ENCODE results near the gene PLTP. TPM values are rescaled to one million over a fixed set of nuclear protein-coding genes. Genes with fewer than 3 reads are reported as not detected.

PLTP gene
- total RNA-seq, 5 donors from 2014 or later (not counting 1 experiment from before 2014, with no cell fraction given), result 0.35 to 1.7 (median 1.4) TPM; not detected in 1

DNA sequence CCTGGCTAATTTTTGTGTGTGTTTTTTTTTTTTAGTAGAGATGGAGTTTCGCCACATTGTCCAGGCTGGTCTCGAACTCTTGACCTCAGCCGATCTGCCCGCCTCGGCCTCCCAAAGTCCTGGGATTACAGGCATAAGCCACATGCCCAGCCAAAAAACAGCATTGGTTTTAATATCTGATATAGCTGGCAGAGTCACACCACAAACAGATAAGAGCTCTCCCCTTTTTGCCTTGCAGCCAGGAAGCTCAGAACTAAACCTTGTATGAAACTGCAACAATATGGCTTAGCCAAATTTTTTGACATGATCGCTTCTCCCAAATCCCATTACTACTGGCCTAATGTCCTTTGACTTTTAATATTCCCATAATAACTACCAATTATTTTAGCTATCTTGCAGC is 59.6 kb downstream of the PLTP start:
- Mint-ChIP-seq H3K27ac (no peak overlapping the region), H3K27me3 (no peaks in the 10 kb centered on the region), H3K9me3 (no peaks in the 10 kb centered on the region), H3K4me3 (no peak overlapping the region), H3K36me3 (peaks cover 24% of the 10 kb centered on the region), H3K4me1 (peaks cover 32 to 36% (median 34%) of the 10 kb centered on the region in 3 donors)
- Histone ChIP-seq H3K27ac (ENCODE audit: low read length) (no peak overlapping the region), H3K27me3 (replicated peaks in 1 of 2; ENCODE audit: control insufficient read depth in 2 of 2, extremely low read depth in 1 of 2, insufficient read depth in 2 of 2, low read length in 1 of 2) (no peaks in the 10 kb centered on the region), H3K4me3 (ENCODE audit: control insufficient read depth in 1 of 2, extremely low read depth in 1 of 2, low read length in 1 of 2) (no peak overlapping the region), H3K36me3 (ENCODE audit: control insufficient read depth in 2 of 2, extremely low read depth in 1 of 2, insufficient read depth in 1 of 2, low read length in 1 of 2) (peaks cover 6 to 38% of the 10 kb centered on the region in 2 donors), H3K9me3 (no peaks in the 10 kb centered on the region), H3K4me1 (ENCODE audit: control insufficient read depth in 1 of 2, extremely low read depth in 1 of 2, insufficient read depth in 2 of 2, low read length in 2 of 2) (peaks cover 6 to 25% of the 10 kb centered on the region in 2 experiments)
- ATAC-seq (replicated peaks in 1 of 4), result no peak
- ChIA-PET POLR2A (no interaction called here), CTCF (no interaction called here)
- DNase-seq, result no peak
- WGBS (ENCODE audit: insufficient coverage), result 100% methylated on average over 6 of the region's 6 CpGs

DNA sequence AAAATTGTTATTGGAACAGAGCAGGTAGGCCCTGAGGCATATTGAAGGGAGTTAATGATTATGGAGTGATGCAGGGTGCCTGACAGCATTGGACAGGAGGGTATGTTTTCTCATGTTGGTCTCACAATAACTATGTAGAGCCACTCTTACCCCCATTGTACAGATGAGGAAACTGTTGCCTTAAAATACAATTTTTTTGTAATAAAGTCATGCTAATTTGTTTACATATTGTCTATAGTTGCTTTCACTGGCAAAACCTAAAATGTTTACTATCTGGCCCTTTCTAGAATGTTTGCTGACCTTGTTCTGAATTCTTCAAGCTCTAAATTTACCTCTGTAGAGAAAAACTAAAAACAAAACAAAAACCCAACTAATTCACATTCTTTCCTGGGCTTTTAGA is 60.5 kb downstream of the PLTP start:
- Histone ChIP-seq H3K4me1 (ENCODE audit: control insufficient read depth in 1 of 2, extremely low read depth in 1 of 2, insufficient read depth in 2 of 2, low read length in 2 of 2) (peaks cover 4 to 21% of the 10 kb centered on the region in 2 experiments), H3K4me3 (ENCODE audit: control insufficient read depth in 1 of 2, extremely low read depth in 1 of 2, low read length in 1 of 2) (no peak overlapping the region), H3K9me3 (no peaks in the 10 kb centered on the region), H3K27me3 (replicated peaks in 1 of 2; ENCODE audit: control insufficient read depth in 2 of 2, extremely low read depth in 1 of 2, insufficient read depth in 2 of 2, low read length in 1 of 2) (no peaks in the 10 kb centered on the region), H3K36me3 (ENCODE audit: control insufficient read depth in 2 of 2, extremely low read depth in 1 of 2, insufficient read depth in 1 of 2, low read length in 1 of 2) (peaks cover 6 to 45% of the 10 kb centered on the region in 2 donors), H3K27ac (ENCODE audit: low read length) (no peak overlapping the region)
- H3K27me3 Mint-ChIP-seq, result no peaks in the 10 kb centered on the region
- no peak for DNase-seq
- ChIA-PET POLR2A (no interaction called here), CTCF (interaction anchor here in 1 of 2 donors (0.7 kb wide), 1 partner anchor 557 kb away, joined by 3 read pairs; no protein-coding TSS in a partner anchor)
- H3K9me3 Mint-ChIP-seq, result no peaks in the 10 kb centered on the region
- H3K27ac Mint-ChIP-seq, result no peak overlapping the region
- ATAC-seq (replicated peaks in 1 of 4), result no peak
- H3K36me3 Mint-ChIP-seq, result peaks cover 24% of the 10 kb centered on the region
- no peak overlapping the region for H3K4me3 Mint-ChIP-seq
- H3K4me1 Mint-ChIP-seq, result peaks cover 26 to 32% (median 30%) of the 10 kb centered on the region in 3 donors

DNA sequence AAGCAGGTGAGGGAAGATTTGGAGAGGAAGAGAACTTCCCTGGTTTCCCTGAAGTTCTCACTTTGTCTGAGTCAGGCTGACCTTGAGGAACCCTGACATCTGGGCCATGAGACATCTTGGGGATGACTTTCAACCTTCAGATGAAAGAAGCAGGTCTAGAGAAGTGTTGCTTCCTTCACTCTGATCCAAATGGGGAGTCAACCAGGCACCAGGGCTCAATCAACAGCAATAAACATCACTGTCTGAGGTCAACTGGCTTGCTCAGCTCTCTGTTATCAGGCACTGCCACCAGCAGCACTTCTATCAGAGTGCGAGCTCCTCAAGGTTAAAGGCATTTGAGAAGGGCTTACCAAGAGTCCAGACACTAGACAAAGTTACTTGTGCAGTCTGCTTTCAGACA is 61.0 kb downstream of the PLTP start:
- Mint-ChIP-seq H3K27me3 (no peaks in the 10 kb centered on the region), H3K9me3 (no peaks in the 10 kb centered on the region), H3K27ac (no peak overlapping the region), H3K4me3 (no peak overlapping the region), H3K36me3 (peaks cover 29% of the 10 kb centered on the region), H3K4me1 (peaks cover 20 to 27% (median 26%) of the 10 kb centered on the region in 3 donors)
- no CpG with 5 or more reads among the region's 1 CpG for WGBS (ENCODE audit: insufficient coverage)
- H3K4me3 ChIP-seq (ENCODE audit: control insufficient read depth in 1 of 2, extremely low read depth in 1 of 2, low read length in 1 of 2), result no peak overlapping the region
- no peaks in the 10 kb centered on the region for H3K9me3 ChIP-seq
- ChIA-PET POLR2A (no interaction called here), CTCF (no interaction called here)
- DNase-seq, result no peak
- no peak overlapping the region for H3K27ac ChIP-seq (ENCODE audit: low read length)
- peaks cover 6 to 51% of the 10 kb centered on the region in 2 donors for H3K36me3 ChIP-seq (ENCODE audit: control insufficient read depth in 2 of 2, extremely low read depth in 1 of 2, insufficient read depth in 1 of 2, low read length in 1 of 2)
- no peaks in the 10 kb centered on the region for H3K27me3 ChIP-seq (replicated peaks in 1 of 2; ENCODE audit: control insufficient read depth in 2 of 2, extremely low read depth in 1 of 2, insufficient read depth in 2 of 2, low read length in 1 of 2)
- H3K4me1 ChIP-seq (ENCODE audit: control insufficient read depth in 1 of 2, extremely low read depth in 1 of 2, insufficient read depth in 2 of 2, low read length in 2 of 2), result peaks cover 0 to 15% of the 10 kb centered on the region in 2 experiments
- no peak for ATAC-seq (replicated peaks in 1 of 4)

DNA sequence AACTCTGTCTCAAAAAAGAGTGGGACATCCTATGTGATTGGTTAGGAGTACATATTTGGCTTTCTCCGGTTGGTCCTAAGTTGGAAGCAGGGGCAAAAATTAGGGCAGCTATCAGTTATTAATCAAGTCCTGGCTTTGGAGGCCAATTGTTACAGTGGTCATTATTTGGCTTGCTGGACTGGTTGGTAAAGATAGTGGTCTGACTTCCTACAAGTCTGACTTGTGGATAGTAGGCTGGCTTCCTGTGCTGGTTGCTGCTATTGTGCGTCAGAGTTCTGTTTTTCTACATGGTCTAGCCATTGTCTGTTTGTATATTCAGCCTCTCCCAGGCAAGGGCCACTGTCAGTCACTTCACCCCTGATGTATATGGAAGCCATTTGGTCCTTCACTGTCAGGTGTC is 61.7 kb downstream of the PLTP start:
- Mint-ChIP-seq H3K4me3 (no peak overlapping the region), H3K27me3 (no peaks in the 10 kb centered on the region), H3K36me3 (peaks cover 33% of the 10 kb centered on the region), H3K27ac (no peak overlapping the region), H3K4me1 (peaks cover 15 to 21% (median 21%) of the 10 kb centered on the region in 3 donors), H3K9me3 (no peaks in the 10 kb centered on the region)
- ATAC-seq (replicated peaks in 1 of 4) (no peak), DNase-seq (no peak)
- no peak overlapping the region for H3K27ac ChIP-seq (ENCODE audit: low read length)
- H3K9me3 ChIP-seq, result no peaks in the 10 kb centered on the region
- WGBS (ENCODE audit: insufficient coverage), result 100% methylated on average over 1 of the region's 2 CpGs
- ChIA-PET POLR2A (no interaction called here), CTCF (no interaction called here)
- no peaks in the 10 kb centered on the region for H3K27me3 ChIP-seq (replicated peaks in 1 of 2; ENCODE audit: control insufficient read depth in 2 of 2, extremely low read depth in 1 of 2, insufficient read depth in 2 of 2, low read length in 1 of 2)
- no peak overlapping the region for H3K4me3 ChIP-seq (ENCODE audit: control insufficient read depth in 1 of 2, extremely low read depth in 1 of 2, low read length in 1 of 2)
- H3K4me1 ChIP-seq (ENCODE audit: control insufficient read depth in 1 of 2, extremely low read depth in 1 of 2, insufficient read depth in 2 of 2, low read length in 2 of 2), result peaks cover 0 to 9% of the 10 kb centered on the region in 2 experiments
- H3K36me3 ChIP-seq (ENCODE audit: control insufficient read depth in 2 of 2, extremely low read depth in 1 of 2, insufficient read depth in 1 of 2, low read length in 1 of 2), result peaks cover 9 to 57% of the 10 kb centered on the region in 2 donors

DNA sequence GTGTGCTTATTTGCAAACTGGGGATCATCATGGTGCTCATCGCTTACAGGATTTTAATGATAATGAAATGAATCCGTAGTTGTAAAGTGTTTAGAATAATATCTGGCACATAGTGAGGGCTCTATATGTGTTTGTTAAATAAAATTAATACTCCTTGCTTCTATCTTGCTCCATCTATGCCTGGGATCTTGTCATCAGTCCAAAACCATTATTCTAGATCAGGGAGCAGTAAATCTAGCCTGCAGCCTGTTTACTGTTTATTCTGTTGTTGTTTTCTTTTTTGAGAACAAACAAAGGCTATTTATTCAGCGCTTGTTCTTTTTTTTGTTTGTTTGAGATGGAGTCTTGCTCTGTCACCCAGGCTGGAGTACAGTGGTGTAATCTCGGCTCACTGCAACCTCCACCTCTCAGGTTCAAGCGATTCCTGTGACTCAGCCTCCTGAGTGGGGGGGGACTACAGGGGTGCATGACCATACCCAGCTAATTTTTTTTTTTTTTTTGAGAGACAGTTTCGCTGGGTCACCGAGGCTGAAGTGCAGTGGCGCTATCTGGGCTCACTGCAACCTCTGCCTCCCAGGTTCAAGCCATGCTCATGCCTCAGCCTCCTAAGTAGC is 62.9 kb downstream of the PLTP start:
- peaks cover 13 to 60% of the 10 kb centered on the region in 2 donors for H3K36me3 ChIP-seq (ENCODE audit: control insufficient read depth in 2 of 2, extremely low read depth in 1 of 2, insufficient read depth in 1 of 2, low read length in 1 of 2)

More for the DNA sequence above, 62.9 kb downstream of the PLTP start:
- DNase-seq (no peak), ATAC-seq (replicated peaks in 1 of 4) (no peak)
- POLR2A ChIA-PET, result no interaction called here
- H3K9me3 ChIP-seq, result no peaks in the 10 kb centered on the region
- Mint-ChIP-seq H3K27me3 (no peaks in the 10 kb centered on the region), H3K4me1 (peaks cover 6 to 11% (median 11%) of the 10 kb centered on the region in 3 donors), H3K36me3 (peaks cover 40% of the 10 kb centered on the region), H3K9me3 (no peaks in the 10 kb centered on the region), H3K27ac (no peak overlapping the region), H3K4me3 (no peak overlapping the region)
- H3K4me3 ChIP-seq (ENCODE audit: control insufficient read depth in 1 of 2, extremely low read depth in 1 of 2, low read length in 1 of 2), result no peak overlapping the region
- no peaks in the 10 kb centered on the region for H3K27me3 ChIP-seq (replicated peaks in 1 of 2; ENCODE audit: control insufficient read depth in 2 of 2, extremely low read depth in 1 of 2, insufficient read depth in 2 of 2, low read length in 1 of 2)
- CTCF ChIA-PET, result interaction anchor here in 1 of 2 donors (0.6 kb wide), 1 partner anchor 833 kb away, joined by 3 read pairs; no protein-coding TSS in a partner anchor
- H3K27ac ChIP-seq (ENCODE audit: low read length), result no peak overlapping the region
- 100% methylated on average over 3 of the region's 8 CpGs for WGBS (ENCODE audit: insufficient coverage)
- H3K4me1 ChIP-seq (ENCODE audit: control insufficient read depth in 1 of 2, extremely low read depth in 1 of 2, insufficient read depth in 2 of 2, low read length in 2 of 2), result no peaks in the 10 kb centered on the region

Other genes with a start within 250 kb of the PLTP start
- gene WFDC11, start 241.9 kb downstream of the PLTP start, total RNA-seq, result not detected
- gene WFDC13, start 210.1 kb downstream of the PLTP start, total RNA-seq, result not detected
- gene WFDC10B, start 207.1 kb downstream of the PLTP start, total RNA-seq, result not detected
- gene SPINT4, start 189.8 kb downstream of the PLTP start, total RNA-seq, result not detected
- gene WFDC3, start 120.3 kb downstream of the PLTP start, total RNA-seq, result not detected
- gene DNTTIP1, start 120.2 kb downstream of the PLTP start, total RNA-seq, result 10 to 100 TPM; 14.7 to 25.3 (median 20.5) TPM
- 1 to 10 TPM in 3 of 5 donors, under 1 TPM in 2; 0.44 to 2.4 (median 1.2) TPM for gene UBE2C, start 99.5 kb downstream of the PLTP start, total RNA-seq
- 1 to 10 TPM in 1 of 5 donors, under 1 TPM in 3, not detected in 1; 0.41 to 1.3 (median 0.70) TPM for gene TNNC2, start 84.8 kb downstream of the PLTP start, total RNA-seq
- gene SNX21, start 78.4 kb downstream of the PLTP start, total RNA-seq, result 1 to 10 TPM; 1.1 to 3.5 (median 2.1) TPM
- gene ACOT8, start 54.8 kb downstream of the PLTP start, total RNA-seq, result 10 to 100 TPM; 20.4 to 33.9 (median 32.0) TPM
- gene ZSWIM3, start 54.5 kb downstream of the PLTP start, total RNA-seq, result 1 to 10 TPM; 1.4 to 7.5 (median 5.6) TPM
- gene ZSWIM1, start 30.9 kb downstream of the PLTP start, total RNA-seq, result 10 to 100 TPM in 3 of 5 donors, 1 to 10 TPM in 2; 8.3 to 17.2 (median 14.6) TPM
- 1 to 10 TPM in 4 of 5 donors, under 1 TPM in 1; 0.68 to 4.6 (median 3.6) TPM for gene SPATA25, start 24.5 kb downstream of the PLTP start, total RNA-seq
- 1 to 10 TPM; 3.1 to 6.9 (median 6.1) TPM for gene NEURL2, start 20.9 kb downstream of the PLTP start, total RNA-seq
- 100 to 1,000 TPM in 1 of 5 donors, 10 to 100 TPM in 4; 55.5 to 101 (median 85.1) TPM for gene CTSA, start 20.8 kb downstream of the PLTP start, total RNA-seq
- gene PCIF1, start 22.5 kb upstream of the PLTP start, total RNA-seq, result 10 to 100 TPM; 74.4 to 78.7 (median 74.6) TPM
- gene ZNF335, start 60.0 kb upstream of the PLTP start, total RNA-seq, result 100 to 1,000 TPM in 1 of 5 donors, 10 to 100 TPM in 4; 58.6 to 106 (median 68.3) TPM
- gene MMP9, start 96.8 kb upstream of the PLTP start, total RNA-seq, result 1 to 10 TPM in 2 of 5 donors, under 1 TPM in 3; 0.15 to 3.4 (median 0.47) TPM
- under 1 TPM in 1 of 5 donors, not detected in 4; 0.05 TPM for gene SLC12A5, start 117.1 kb upstream of the PLTP start, total RNA-seq
- gene NCOA5, start 177.8 kb upstream of the PLTP start, total RNA-seq, result 10 to 100 TPM; 21.0 to 43.1 (median 39.7) TPM
- 1 to 10 TPM; 1.5 to 9.6 (median 5.9) TPM for gene CD40, start 206.2 kb upstream of the PLTP start, total RNA-seq

Measured in T-cell (primary cell).